ENCODE results near the gene WDR37.

DNA sequence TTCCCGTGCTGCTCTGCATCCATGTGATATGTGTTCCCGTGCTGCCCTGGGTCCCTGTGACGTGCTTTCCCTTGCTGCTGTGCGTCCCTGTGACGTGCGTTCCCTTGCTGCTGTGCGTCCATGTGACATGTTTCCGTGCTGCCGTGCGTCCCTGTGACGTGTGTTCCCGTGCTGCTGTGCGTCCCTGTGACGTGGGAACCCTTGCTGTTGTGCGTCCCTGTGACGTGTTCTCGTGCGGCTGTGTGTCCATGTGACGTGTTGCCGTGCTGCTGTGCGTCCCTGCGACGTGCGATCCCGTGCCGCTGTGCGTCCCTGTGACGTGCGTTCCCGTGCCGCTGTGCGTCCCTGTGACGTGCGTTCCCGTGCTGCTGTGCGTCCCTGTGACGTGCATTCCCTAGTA, 45.8 kb downstream of the WDR37 start:
- no peak for TF ChIP-seq POLR2A (IDR thresholded peaks at IDR 0.05; ENCODE audit: low read depth, low read length)
- peak; percentile 42; the same call in 1 of the 2 replicates for TF ChIP-seq POLR2AphosphoS5 (IDR thresholded peaks at IDR 0.05; ENCODE audit: low read depth, low read length)
- TF ChIP-seq TAF1 (IDR thresholded peaks at IDR 0.05; ENCODE audit: borderline replicate concordance, low read depth, low read length), result no peak
